DOHH2 (cell line): ENCODE measurements around the gene ST6GALNAC6.

ENCODE experiments used
- CTCF ChIP-seq: fragments of 200-600 bp; sonication (generic); IDR thresholded peaks from one replicate; pipeline ENCODE4 v1.5.1; 2014; ENCODE audit warnings: antibody characterized with exemption, mild to moderate bottlenecking, low read depth, low read length; ENCODE audit not compliant: poor library complexity, severe bottlenecking
- EZH2phosphoT487 ChIP-seq: fragments of 200-600 bp; sonication (generic); IDR thresholded peaks from 2 replicates; pipeline ENCODE4 v1.6.1; 2017; ENCODE audit warnings: borderline replicate concordance, mild to moderate bottlenecking, antibody characterized with exemption, low read length, moderate library complexity, mixed read lengths

GRCh38 chr9:127931092-127931881, 31.9 kb upstream of the ST6GALNAC6 start:
- TF ChIP-seq CTCF (no peak), EZH2phosphoT487 (no peak)
